BE2C (cell line): ENCODE data around the gene MTAP.

Source experiments
- DNase-seq: peaks from one replicate; pipeline ENCODE4 v3.0.0-alpha.2; 2020
- H3K27me3 ChIP-seq: fragments of 250-450 bp; sonication (Bioruptor Pico); 2 replicates; pipeline ENCODE4 v1.5.1; 2020; ENCODE audit warnings: mild to moderate bottlenecking
- H3K36me3 ChIP-seq: fragments of 250-450 bp; sonication (Bioruptor Pico); 2 replicates; pipeline ENCODE4 v1.5.1; 2020; ENCODE audit warnings: mild to moderate bottlenecking
- H3K4me1 ChIP-seq: fragments of 250-450 bp; sonication (Bioruptor Pico); 2 replicates; pipeline ENCODE4 v1.5.1; 2020
- H3K4me3 ChIP-seq: 2 replicates; pipeline ENCODE4 v1.5.1; 2011; ENCODE audit warnings: low read depth, low read length
- H3K9me3 ChIP-seq: fragments of 250-450 bp; sonication (Bioruptor Pico); 2 replicates; pipeline ENCODE4 v1.5.1; 2020
- CTCF ChIP-seq: IDR thresholded peaks from 2 replicates; pipeline ENCODE4 v1.5.1; 2012; ENCODE audit warnings: mild to moderate bottlenecking, low read depth, low read length

Gene MTAP

GRCh38 chr9:21961569-21961968 is 159.1 kb downstream of the MTAP start:
- no peak overlapping the region for H3K4me3 ChIP-seq
- H3K27me3 ChIP-seq: peaks cover 14% of the 10 kb centered on the region
- 0 out of 2 replicates have a peak, but pooled peaks cover 9% of the 10 kb centered on the region for H3K9me3 ChIP-seq
- peaks cover 4% of the 10 kb centered on the region for H3K36me3 ChIP-seq
- peaks cover 3% of the 10 kb centered on the region for H3K4me1 ChIP-seq
- DNase-seq: no peak
- no peak for TF ChIP-seq CTCF

GRCh38 chr9:21964925-21965385 is 162.5 kb downstream of the MTAP start:
- Histone ChIP-seq H3K36me3 (peaks cover 31% of the 10 kb centered on the region), H3K9me3 (0 out of 2 replicates have a peak, but pooled peaks cover 9% of the 10 kb centered on the region), H3K27me3 (peaks cover 14% of the 10 kb centered on the region), H3K4me3 (no peak overlapping the region), H3K4me1 (peaks cover 3% of the 10 kb centered on the region)
- no peak for DNase-seq
- TF ChIP-seq CTCF: no peak

- H3K9me3 ChIP-seq: 0 out of 2 replicates have a peak, but pooled peaks cover 9% of the 10 kb centered on the region
- H3K4me1 ChIP-seq: peaks cover 3% of the 10 kb centered on the region
- DNase-seq: peak; percentile 69
- peaks cover 14% of the 10 kb centered on the region for H3K27me3 ChIP-seq
- peak overlapping the region; percentile 23 for H3K4me3 ChIP-seq
- H3K36me3 ChIP-seq: peaks cover 36% of the 10 kb centered on the region
- peak; percentile 53 for TF ChIP-seq CTCF
Observed at GRCh38 chr9:21965401-21965951, 163.0 kb downstream of the MTAP start.

GRCh38 chr9:21966140-21966851 is 163.9 kb downstream of the MTAP start:
- DNase-seq: no peak
- H3K9me3 ChIP-seq: 0 out of 2 replicates have a peak, but pooled peaks cover 9% of the 10 kb centered on the region
- H3K4me3 ChIP-seq: no peak overlapping the region
- TF ChIP-seq CTCF: no peak
- peaks cover 3% of the 10 kb centered on the region for H3K4me1 ChIP-seq
- peaks cover 44% of the 10 kb centered on the region for H3K36me3 ChIP-seq
- peaks cover 11% of the 10 kb centered on the region for H3K27me3 ChIP-seq

GRCh38 chr9:21967169-21967568 is 164.7 kb downstream of the MTAP start:
- H3K36me3 ChIP-seq: peaks cover 44% of the 10 kb centered on the region
- H3K27me3 ChIP-seq: peaks cover 7% of the 10 kb centered on the region; the same call in 1 of the 2 replicates
- H3K4me3 ChIP-seq: no peak overlapping the region
- no peak for TF ChIP-seq CTCF
- DNase-seq: no peak
- H3K9me3 ChIP-seq: 0 out of 2 replicates have a peak, but pooled peaks cover 7% of the 10 kb centered on the region
- peaks cover 3% of the 10 kb centered on the region for H3K4me1 ChIP-seq

- no peak for DNase-seq
- H3K4me3 ChIP-seq: no peak overlapping the region
- H3K9me3 ChIP-seq: 0 out of 2 replicates have a peak, but pooled peaks cover 7% of the 10 kb centered on the region
- H3K27me3 ChIP-seq: peaks cover 7% of the 10 kb centered on the region; the same call in 1 of the 2 replicates
- H3K4me1 ChIP-seq: peaks cover 3% of the 10 kb centered on the region
- no peak for TF ChIP-seq CTCF
- peaks cover 44% of the 10 kb centered on the region for H3K36me3 ChIP-seq
Observed at GRCh38 chr9:21967702-21968101, 165.3 kb downstream of the MTAP start.
